Keratinocyte (primary cell): Measurements from ENCODE around the gene AKR1C2. TPM values are rescaled to one million over a fixed set of nuclear protein-coding genes. Genes with fewer than 3 reads are reported as not detected.

ENCODE experiments used
- DNase-seq: peaks from one replicate; pipeline ENCODE4 v3.0.0-alpha.2; 2011; ENCODE audit warnings: low read depth, missing footprints, low spot score
- FAIRE-seq: peaks from 2 replicates; lab custom pipeline; 2011; peaks lifted over from hg19 to GRCh38; lab: Jason Lieb, UNC
- H2AFZ ChIP-seq: 2 replicates; pipeline ENCODE4 v1.6.0; 2012; ENCODE audit warnings: low read length, control low read depth, inconsistent platforms; ENCODE audit not compliant: control insufficient read depth
- H3K27ac ChIP-seq: 2 replicates; pipeline ENCODE4 v1.5.1; 2011; ENCODE audit warnings: low read length; ENCODE audit not compliant: control insufficient read depth, insufficient read depth
- H3K27me3 ChIP-seq: 3 replicates; pipeline ENCODE4 v1.6.0; 2011; ENCODE audit warnings: low read length; ENCODE audit not compliant: control insufficient read depth, insufficient read depth; ENCODE audit errors: extremely low read depth
- H3K36me3 ChIP-seq, 2 experiments: 2 replicates in 1 of 2; 3 replicates in 1 of 2; pipeline ENCODE4 v1.5.1; 2011; ENCODE audit warnings: low read length in 2 of 2, mild to moderate bottlenecking in 1 of 2; ENCODE audit not compliant: control insufficient read depth in 2 of 2, insufficient read depth in 2 of 2; ENCODE audit errors: extremely low read depth in 1 of 2
- H3K4me1 ChIP-seq: 3 replicates; pipeline ENCODE4 v1.5.1; 2011; ENCODE audit warnings: low read length; ENCODE audit not compliant: control insufficient read depth, insufficient read depth; ENCODE audit errors: extremely low read depth
- H3K4me2 ChIP-seq: 3 replicates; pipeline ENCODE4 v1.6.0; 2011; ENCODE audit warnings: low read depth, low read length; ENCODE audit not compliant: control insufficient read depth, insufficient read depth; ENCODE audit errors: extremely low read depth
- H3K4me3 ChIP-seq, 3 experiments: fragments of 200-600 bp in 1 of 3; sonication (generic) in 1 of 3; 2 replicates in 2 of 3; 3 replicates in 1 of 3; pipeline ENCODE4 v1.5.1; 2011 to 2016; ENCODE audit warnings: low read length in 3 of 3, mild to moderate bottlenecking in 3 of 3, control low read depth in 2 of 3, inconsistent platforms in 1 of 3, low read depth in 1 of 3, mixed read lengths in 1 of 3, mixed run types in 1 of 3, moderate library complexity in 1 of 3; ENCODE audit not compliant: control insufficient read depth in 2 of 3, insufficient read depth in 2 of 3; ENCODE audit errors: extremely low read depth in 1 of 3
- H3K79me2 ChIP-seq: 2 replicates; pipeline ENCODE4 v1.6.0; 2012; ENCODE audit warnings: low read length; ENCODE audit not compliant: control insufficient read depth, insufficient read depth
- H3K9ac ChIP-seq: 3 replicates; pipeline ENCODE4 v1.6.0; 2011; ENCODE audit warnings: low read length; ENCODE audit not compliant: control insufficient read depth, insufficient read depth; ENCODE audit errors: extremely low read depth
- H3K9me1 ChIP-seq: 3 replicates; pipeline ENCODE4 v1.6.0; 2011; ENCODE audit warnings: low read length; ENCODE audit not compliant: control insufficient read depth, insufficient read depth; ENCODE audit errors: extremely low read depth
- H3K9me3 ChIP-seq: 2 replicates; pipeline ENCODE4 v1.5.1; 2012; ENCODE audit warnings: low read depth, low read length; ENCODE audit not compliant: control insufficient read depth
- H4K20me1 ChIP-seq: 3 replicates; pipeline ENCODE4 v1.6.0; 2011; ENCODE audit warnings: low read length; ENCODE audit not compliant: control insufficient read depth, insufficient read depth; ENCODE audit errors: extremely low read depth
- CTCF ChIP-seq, 3 experiments: IDR thresholded peaks in 1 of 3; conservative IDR thresholded peaks in 1 of 3; optimal IDR thresholded peaks in 1 of 3; 2 replicates in 2 of 3; 3 replicates in 1 of 3; pipeline versions ENCODE3 to v1.5.1; 2011; ENCODE audit warnings: low read length in 3 of 3, mild to moderate bottlenecking in 3 of 3, moderate library complexity in 2 of 3, control low read depth in 1 of 3, inconsistent platforms in 1 of 3; ENCODE audit not compliant: insufficient read depth in 2 of 3; ENCODE audit errors: extremely low read depth in 1 of 3
- EZH2 ChIP-seq: IDR thresholded peaks from one replicate; pipeline ENCODE4 v1.6.1; 2012; ENCODE audit warnings: inconsistent platforms, mild to moderate bottlenecking, low read length, moderate library complexity
- dilution Hi-C: fragments of 300-500 bp; cut with MboI; formaldehyde crosslinking; loops from one replicate; pipeline ENCODE4 v1.7.0; 2020; ENCODE audit warnings: low sequenced_read_pairs; ENCODE audit not compliant: extremely low pct_ligation_motif_present
- polyA plus RNA-seq, 5 experiments: library from polyadenylated mRNA; depleted of rRNA in 3 of 5; stranded (reverse) in 3 of 5; stranded (forward) in 1 of 5; unstranded in 1 of 5; fragments of >200 nt; gene quantifications; 1 replicate in 1 of 5; 2 replicates in 3 of 5; 3 replicates in 1 of 5; pipeline versions ENCODE4 v1.2.1 to v1.2.3, GENCODE V29; 2011 to 2012; ENCODE audit warnings: missing spikeins in 2 of 5, low read depth in 1 of 5, low replicate concordance in 1 of 5

The AKR1C2 gene
- polyA plus RNA-seq, 1 donor (not counting 4 experiments of a cell fraction or from before 2014, with no cell fraction given) = 66.0 TPM

GRCh38 chr10:5035356-5035755, 31.7 kb upstream of the AKR1C2 start:
- H3K4me2 ChIP-seq = no peak overlapping the region
- FAIRE-seq (no peak), DNase-seq (no peak)
- dilution Hi-C loops = no loop called here
- H3K4me3 ChIP-seq = no peak overlapping the region
- peaks cover 3% of the 10 kb centered on the region for H3K4me1 ChIP-seq
- H3K27ac ChIP-seq = no peak overlapping the region
- H4K20me1 ChIP-seq = no peaks in the 10 kb centered on the region
- no peak overlapping the region for H3K9ac ChIP-seq
- H3K36me3 ChIP-seq = no peaks in the 10 kb centered on the region
- no peak for TF ChIP-seq CTCF (optimal IDR thresholded peaks at IDR 0.05 in 1 of 3, IDR thresholded peaks at IDR 0.05 in 1 of 3, conservative IDR thresholded peaks at IDR 0.05 in 1 of 3; ENCODE audit: extremely low read depth in 1 of 3, insufficient read depth in 2 of 3, low read length in 3 of 3)
- TF ChIP-seq EZH2 = no peak
- no peaks in the 10 kb centered on the region for H3K27me3 ChIP-seq
- H3K79me2 ChIP-seq = no peaks in the 10 kb centered on the region
- no peaks in the 10 kb centered on the region for H3K9me1 ChIP-seq
- no peak overlapping the region for H2AFZ ChIP-seq
- H3K9me3 ChIP-seq = no peaks in the 10 kb centered on the region

DNA sequence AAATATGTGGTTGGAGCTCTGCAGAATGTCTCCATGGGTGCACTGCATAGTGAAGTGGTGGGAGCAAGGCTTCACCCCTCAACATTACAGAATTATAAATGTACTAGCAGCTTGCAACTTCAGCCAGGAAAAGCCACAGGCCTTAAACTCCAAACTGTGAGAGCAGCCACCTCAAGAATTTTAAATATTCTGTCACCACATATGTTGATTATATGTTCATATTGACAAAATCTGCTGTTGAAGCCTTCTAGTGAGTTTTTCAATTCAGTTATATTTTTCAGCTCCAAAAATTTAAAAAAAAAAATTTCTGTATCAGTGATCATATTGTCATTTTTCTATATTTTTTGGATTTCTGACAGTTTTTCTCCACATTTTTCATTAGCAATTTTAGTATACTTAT, 30.9 kb upstream of the AKR1C2 start:
- Histone ChIP-seq H3K36me3 (no peaks in the 10 kb centered on the region), H3K27ac (no peak overlapping the region), H3K4me3 (no peak overlapping the region), H2AFZ (no peak overlapping the region), H3K9ac (no peak overlapping the region), H3K27me3 (no peaks in the 10 kb centered on the region), H4K20me1 (no peaks in the 10 kb centered on the region), H3K4me1 (peaks cover 3% of the 10 kb centered on the region), H3K9me3 (no peaks in the 10 kb centered on the region), H3K79me2 (no peaks in the 10 kb centered on the region), H3K9me1 (no peaks in the 10 kb centered on the region), H3K4me2 (no peak overlapping the region)
- FAIRE-seq = no peak
- no peak for DNase-seq
- TF ChIP-seq EZH2 (no peak), CTCF (optimal IDR thresholded peaks at IDR 0.05 in 1 of 3, IDR thresholded peaks at IDR 0.05 in 1 of 3, conservative IDR thresholded peaks at IDR 0.05 in 1 of 3; ENCODE audit: extremely low read depth in 1 of 3, insufficient read depth in 2 of 3, low read length in 3 of 3) (no peak)
- dilution Hi-C loops = no loop called here
